Left ventricle myocardium inferior (tissue), 1 donor: ENCODE measurements around the gene DBX1. TPM values are rescaled to one million over a fixed set of nuclear protein-coding genes. Genes with fewer than 3 reads are reported as not detected.
A peak's percentile ranks its signal among the peaks of the same experiment; 100 is the strongest.
"Not testable (repeated sequence)": the region's sequence is repeated elsewhere in the genome, so short reads cannot be mapped to it uniquely, and the experiment has no call there.

Experiments
- DNase-seq: peaks from one replicate; pipeline ENCODE4 v3.0.0-alpha.2; 2020
- H3K27ac ChIP-seq: fragments of 200-600 bp; replicated peaks from 2 replicates; pipeline ENCODE4 v1.8.0; 2021
- H3K27me3 ChIP-seq: fragments of 200-600 bp; 2 replicates; pipeline ENCODE4 v1.8.0; 2021; ENCODE audit warnings: low read depth
- H3K36me3 ChIP-seq: fragments of 200-600 bp; 2 replicates; pipeline ENCODE4 v1.8.0; 2021
- H3K4me1 ChIP-seq: fragments of 200-600 bp; 2 replicates; pipeline ENCODE4 v1.8.0; 2021
- H3K4me3 ChIP-seq: fragments of 200-600 bp; 2 replicates; pipeline ENCODE4 v1.8.0; 2021; ENCODE audit warnings: mild to moderate bottlenecking, moderate library complexity
- H3K9me3 ChIP-seq: fragments of 200-600 bp; replicated peaks from 2 replicates; pipeline ENCODE4 v1.8.0; 2021
- intact Hi-C: fragments of 100-400 bp; cut with micrococcal nuclease; formaldehyde crosslinking; loops from one replicate; pipeline ENCODE4 v1.11.0; 2022
- total RNA-seq: library from RNA; stranded (reverse); fragmentation: NEBNext Ultra II Directional; extraction: Animal tissue kit (Norgen Biotek cat#: 25700); gene quantifications from one replicate; pipeline ENCODE4 v1.2.1, GENCODE V29; 2021
- TF ChIP-seq, protein P1 (sequence below): fragments of 200-600 bp; IDR thresholded peaks from 2 replicates; pipeline ENCODE4 v1.8.0; 2021; ENCODE audit warnings: antibody characterized with exemption, mild to moderate bottlenecking, borderline replicate concordance
- donor health status: DM: no; HTN: yes; CAD: no; lungs with severe emphysema.

The DBX1 gene
- total RNA-seq, 1 donor from 2014 or later, result not detected

DNA sequence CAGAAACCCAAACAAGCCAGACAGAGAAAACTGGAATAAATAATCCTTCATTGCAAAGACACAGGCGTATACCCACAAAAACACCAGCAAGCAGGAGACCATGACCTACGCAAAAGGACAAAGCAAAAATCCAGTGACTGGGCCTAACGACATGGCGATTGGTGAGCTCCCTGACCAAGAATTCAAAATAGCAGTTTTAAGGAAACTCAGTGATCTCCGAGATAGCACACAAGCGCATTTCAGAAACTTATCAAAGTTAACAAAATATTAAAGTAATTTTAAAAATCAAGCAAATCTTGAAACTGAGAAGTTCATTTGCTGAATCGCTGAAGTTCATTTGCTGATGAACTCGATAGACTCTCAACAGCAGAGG is 27.6 kb downstream of the DBX1 start:
- intact Hi-C loops, result no loop called here
- Histone ChIP-seq H3K27me3 (peaks cover 18% of the 10 kb centered on the region), H3K27ac (no peak overlapping the region), H3K4me1 (peaks cover 12% of the 10 kb centered on the region), H3K9me3 (no peaks in the 10 kb centered on the region), H3K4me3 (peak overlapping the region; percentile 65), H3K36me3 (no peaks in the 10 kb centered on the region)
- TF ChIP-seq, protein P1, sequence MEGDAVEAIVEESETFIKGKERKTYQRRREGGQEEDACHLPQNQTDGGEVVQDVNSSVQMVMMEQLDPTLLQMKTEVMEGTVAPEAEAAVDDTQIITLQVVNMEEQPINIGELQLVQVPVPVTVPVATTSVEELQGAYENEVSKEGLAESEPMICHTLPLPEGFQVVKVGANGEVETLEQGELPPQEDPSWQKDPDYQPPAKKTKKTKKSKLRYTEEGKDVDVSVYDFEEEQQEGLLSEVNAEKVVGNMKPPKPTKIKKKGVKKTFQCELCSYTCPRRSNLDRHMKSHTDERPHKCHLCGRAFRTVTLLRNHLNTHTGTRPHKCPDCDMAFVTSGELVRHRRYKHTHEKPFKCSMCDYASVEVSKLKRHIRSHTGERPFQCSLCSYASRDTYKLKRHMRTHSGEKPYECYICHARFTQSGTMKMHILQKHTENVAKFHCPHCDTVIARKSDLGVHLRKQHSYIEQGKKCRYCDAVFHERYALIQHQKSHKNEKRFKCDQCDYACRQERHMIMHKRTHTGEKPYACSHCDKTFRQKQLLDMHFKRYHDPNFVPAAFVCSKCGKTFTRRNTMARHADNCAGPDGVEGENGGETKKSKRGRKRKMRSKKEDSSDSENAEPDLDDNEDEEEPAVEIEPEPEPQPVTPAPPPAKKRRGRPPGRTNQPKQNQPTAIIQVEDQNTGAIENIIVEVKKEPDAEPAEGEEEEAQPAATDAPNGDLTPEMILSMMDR, result peak; percentile 17
- DNase-seq, result no peak

DNA sequence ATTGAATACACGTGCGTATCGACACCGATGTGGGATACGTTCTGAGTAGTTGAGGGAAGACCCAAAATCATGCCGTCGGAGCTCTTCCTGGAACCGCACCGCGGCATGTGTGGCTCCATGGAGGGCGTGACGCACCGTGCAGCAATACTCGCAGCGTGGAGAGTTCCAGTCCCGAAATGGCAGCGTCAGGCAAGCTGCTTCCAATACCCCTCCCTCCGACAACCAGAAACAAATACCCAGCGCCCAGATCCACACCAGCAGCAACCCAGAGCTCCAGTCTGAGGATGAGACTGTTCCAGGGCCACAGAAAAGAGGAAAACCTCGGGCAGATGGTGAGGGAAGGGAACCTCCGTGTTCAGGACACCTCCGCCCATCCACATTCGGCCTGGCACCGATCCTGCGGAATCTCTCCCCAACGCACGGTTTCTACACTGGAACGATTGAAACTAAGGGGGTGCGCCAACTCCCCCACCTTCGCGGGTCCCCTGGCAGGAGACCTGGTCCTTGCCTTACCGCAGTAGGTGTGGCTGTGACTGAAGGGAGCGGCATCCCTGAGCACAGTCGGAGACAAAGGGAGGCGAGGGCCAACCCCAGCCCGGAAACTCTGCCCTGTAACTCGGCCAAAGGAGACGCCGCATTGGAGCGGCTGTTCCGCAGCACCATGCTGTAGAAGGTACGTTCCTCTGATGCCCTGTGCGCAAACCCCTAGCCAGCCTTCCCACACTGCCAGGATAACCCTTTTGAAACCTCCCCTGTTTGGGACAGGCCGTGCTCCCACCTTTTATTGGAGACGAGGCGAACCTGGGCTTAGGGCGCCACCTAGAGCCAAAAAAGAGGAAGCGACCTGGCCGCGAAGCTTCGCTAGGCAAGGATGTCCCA is 28.2 kb downstream of the DBX1 start:
- intact Hi-C loops, result no loop called here
- DNase-seq, result peak; percentile 59
- peaks cover 12% of the 10 kb centered on the region for H3K4me1 ChIP-seq
- no peaks in the 10 kb centered on the region for H3K9me3 ChIP-seq
- H3K4me3 ChIP-seq, result peak overlapping the region; percentile 65
- H3K36me3 ChIP-seq, result no peaks in the 10 kb centered on the region
- H3K27me3 ChIP-seq, result peaks cover 18% of the 10 kb centered on the region
- TF ChIP-seq, protein P1, result peak; percentile 90
- H3K27ac ChIP-seq, result no peak overlapping the region

- Histone ChIP-seq H3K27ac (no peak overlapping the region), H3K4me3 (no peak overlapping the region), H3K9me3 (no peaks in the 10 kb centered on the region), H3K27me3 (peaks cover 8% of the 10 kb centered on the region), H3K36me3 (no peaks in the 10 kb centered on the region), H3K4me1 (peaks cover 12% of the 10 kb centered on the region)
- DNase-seq, result no peak
- TF ChIP-seq, protein P1, result no peak
- intact Hi-C loops, result loop anchor here (5.0 kb wide), 2 partner anchors 177 to 223 kb away; no protein-coding TSS in a partner anchor
These were observed 30.6 kb downstream of the DBX1 start for GRCh38 chr11:20129665-20130064.

GRCh38 chr11:20128528-20128825 is 31.8 kb downstream of the DBX1 start:
- not testable (repeated sequence) for DNase-seq, H3K36me3 ChIP-seq, H3K27me3 ChIP-seq, H3K9me3 ChIP-seq, H3K27ac ChIP-seq, H3K4me3 ChIP-seq
- intact Hi-C loops, result loop anchor here (5.0 kb wide), 2 partner anchors 176 to 224 kb away; no protein-coding TSS in a partner anchor
- H3K4me1 ChIP-seq, result peaks cover 12% of the 10 kb centered on the region

DNA sequence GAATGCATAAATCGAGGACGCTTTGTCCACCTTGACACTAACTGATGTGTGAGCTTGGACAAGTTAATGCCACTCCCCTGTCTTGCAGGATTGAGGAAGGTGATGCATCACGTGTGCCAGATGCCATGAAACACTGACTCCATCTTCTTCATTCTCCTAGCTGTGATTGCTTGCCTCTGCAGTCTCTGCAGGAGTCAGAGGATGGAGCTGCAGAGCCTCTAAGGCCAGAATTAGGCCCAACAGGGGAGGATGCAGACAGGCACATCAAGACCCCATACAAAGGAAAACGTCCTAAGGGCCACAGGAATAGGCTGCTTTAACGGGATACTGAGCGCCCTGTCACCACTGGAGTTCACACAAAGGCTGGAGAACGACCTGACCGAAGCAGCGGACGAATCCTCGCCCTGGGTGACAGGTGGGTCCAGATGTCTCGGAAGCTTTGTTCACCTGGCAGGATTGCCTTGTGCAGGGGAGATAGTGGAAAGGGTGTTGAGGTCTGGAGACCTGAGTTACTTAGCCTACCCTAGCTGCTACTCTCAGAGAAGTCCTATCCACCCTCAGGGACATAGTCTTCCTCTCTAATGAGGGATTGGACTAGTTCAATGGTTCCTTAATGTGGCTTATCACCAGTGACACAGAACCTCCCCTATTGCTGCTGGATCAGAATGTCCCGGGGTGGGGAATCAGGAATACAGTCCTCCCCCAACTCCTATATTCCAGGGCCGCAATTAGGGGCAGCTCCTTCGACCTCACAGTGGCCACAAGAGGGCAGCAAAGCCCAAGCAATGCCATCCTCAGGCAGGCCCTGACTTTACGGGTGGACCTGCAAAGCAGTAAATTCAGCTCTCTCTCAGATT is 32.4 kb downstream of the DBX1 start:
- Histone ChIP-seq H3K36me3 (no peaks in the 10 kb centered on the region), H3K4me3 (no peak overlapping the region), H3K4me1 (peaks cover 12% of the 10 kb centered on the region), H3K9me3 (no peaks in the 10 kb centered on the region), H3K27me3 (peaks cover 4% of the 10 kb centered on the region), H3K27ac (no peak overlapping the region)
- DNase-seq, result peak; percentile 64
- intact Hi-C loops, result loop anchor here (5.0 kb wide), 2 partner anchors 176 to 224 kb away; no protein-coding TSS in a partner anchor
- TF ChIP-seq, protein P1, result peak; percentile 85
